H1 (cell line): ENCODE results near the gene LMAN2. TPM values are rescaled to one million over a fixed set of nuclear protein-coding genes. Genes with fewer than 3 reads are reported as not detected.

Source experiments
- CTCF ChIA-PET: fragments of 300-600 bp; sonication (Branson Sonifier 250); formaldehyde crosslinking; loops from one replicate; lab custom pipeline; 2021; ENCODE audit not compliant: partially characterized antibody; lab: Charles Lee
- POLR2A ChIA-PET: fragments of 300-600 bp; sonication (Branson Sonifier 250); formaldehyde crosslinking; loops from one replicate; lab custom pipeline; 2021; ENCODE audit warnings: inconsistent platforms; ENCODE audit not compliant: partially characterized antibody; lab: Charles Lee
- DNase-seq, 2 experiments: peaks; one replicate each; pipeline versions ENCODE4 v3.0.0 to v3.0.0-alpha.2; 2010 to 2022; ENCODE audit warnings: low spot score in 2 of 2, low read depth in 1 of 2, mixed read lengths in 1 of 2
- FAIRE-seq: peaks from 2 replicates; lab custom pipeline; 2011; peaks lifted over from hg19 to GRCh38; lab: Jason Lieb, UNC
- H2AFZ ChIP-seq: 2 replicates; pipeline ENCODE4 v1.8.1; 2012; ENCODE audit warnings: low read length, inconsistent platforms
- H2AK5ac ChIP-seq: 2 replicates; pipeline ENCODE4 v1.6.1; 2013; ENCODE audit warnings: low read depth, low read length
- H2BK120ac ChIP-seq: replicated peaks from 2 replicates; pipeline ENCODE3; 2013; ENCODE audit warnings: low read depth, low read length, inconsistent platforms
- H2BK12ac ChIP-seq: 2 replicates; pipeline ENCODE4 v1.6.1; 2013; ENCODE audit warnings: low read depth, low read length
- H2BK15ac ChIP-seq: 2 replicates; pipeline ENCODE4 v1.6.1; 2013; ENCODE audit warnings: low read length
- H2BK20ac ChIP-seq: 2 replicates; pipeline ENCODE4 v1.6.1; 2013; ENCODE audit warnings: low read length
- H2BK5ac ChIP-seq: 2 replicates; pipeline ENCODE4 v1.6.1; 2013; ENCODE audit warnings: low read depth, low read length
- H3K14ac ChIP-seq: 2 replicates; pipeline ENCODE4 v1.6.1; 2013; ENCODE audit warnings: inconsistent platforms; ENCODE audit not compliant: insufficient read length
- H3K18ac ChIP-seq: 2 replicates; pipeline ENCODE4 v1.6.1; 2013; ENCODE audit warnings: low read length; ENCODE audit errors: extremely low read depth
- H3K23ac ChIP-seq: 2 replicates; pipeline ENCODE4 v1.6.1; 2013; ENCODE audit warnings: inconsistent platforms; ENCODE audit not compliant: insufficient read length
- H3K23me2 ChIP-seq: 2 replicates; pipeline ENCODE4 v1.6.1; 2013; ENCODE audit warnings: low read depth, low read length
- H3K27ac ChIP-seq: 2 replicates; pipeline ENCODE4 v1.6.1; 2011; ENCODE audit warnings: low read depth, low read length, inconsistent platforms
- H3K27me3 ChIP-seq, 4 experiments: replicated peaks in 1 of 4; 1 replicate in 1 of 4; 2 replicates in 3 of 4; pipeline versions ENCODE4 v1.6.1 to v1.8.1; 2011 to 2013; ENCODE audit warnings: low read length in 3 of 4, mild to moderate bottlenecking in 3 of 4, inconsistent platforms in 2 of 4, mixed read lengths in 2 of 4, moderate library complexity in 1 of 4; ENCODE audit not compliant: control insufficient read depth in 3 of 4, insufficient read depth in 3 of 4; ENCODE audit errors: extremely low read depth in 1 of 4
- H3K36me3 ChIP-seq, 4 experiments: 2 replicates each; pipeline versions ENCODE4 v1.6.1 to v1.8.1; 2011 to 2013; ENCODE audit warnings: mild to moderate bottlenecking in 4 of 4, low read length in 3 of 4, moderate library complexity in 2 of 4, control low read depth in 1 of 4, inconsistent platforms in 1 of 4; ENCODE audit not compliant: insufficient read depth in 4 of 4, control insufficient read depth in 2 of 4
- H3K4ac ChIP-seq: replicated peaks from 2 replicates; pipeline ENCODE3; 2013; ENCODE audit warnings: low read length, low read depth, mixed read lengths, inconsistent platforms; ENCODE audit not compliant: insufficient read length
- H3K4me1 ChIP-seq, 4 experiments: replicated peaks in 1 of 4; 1 replicate in 1 of 4; 2 replicates in 3 of 4; pipeline versions ENCODE4 v1.6.1 to v1.8.1; 2011 to 2013; ENCODE audit warnings: low read length in 3 of 4, inconsistent platforms in 2 of 4, mixed read lengths in 1 of 4; ENCODE audit not compliant: insufficient read depth in 4 of 4, control insufficient read depth in 3 of 4
- H3K4me2 ChIP-seq, 2 experiments: 2 replicates each; pipeline versions ENCODE4 v1.6.1 to v1.8.1; 2011 to 2013; ENCODE audit warnings: low read depth in 2 of 2, low read length in 2 of 2, control low read depth in 1 of 2, inconsistent platforms in 1 of 2, mild to moderate bottlenecking in 1 of 2; ENCODE audit not compliant: insufficient read depth in 1 of 2
- H3K4me3 ChIP-seq, 4 experiments: fragments of 200-600, 300-600 bp in 1 of 4; sonication (generic), shearing (Covaris generic), sonication (Bioruptor Twin) in 1 of 4; 2 replicates each; pipeline versions ENCODE4 v1.5.1 to v1.8.1; 2011 to 2016; ENCODE audit warnings: low read length in 4 of 4, low read depth in 3 of 4, control low read depth in 2 of 4, inconsistent platforms in 2 of 4, mild to moderate bottlenecking in 2 of 4, mixed read lengths in 1 of 4, moderate library complexity in 1 of 4; ENCODE audit not compliant: insufficient read depth in 2 of 4; ENCODE audit errors: extremely low read depth in 1 of 4
- H3K56ac ChIP-seq: replicated peaks from 2 replicates; pipeline ENCODE3; 2013; ENCODE audit warnings: low read depth, mild to moderate bottlenecking, mixed read lengths, low read length, inconsistent platforms; ENCODE audit not compliant: insufficient read length
- H3K79me1 ChIP-seq: 2 replicates; pipeline ENCODE4 v1.6.1; 2013; ENCODE audit warnings: low read depth, low read length, control low read depth
- H3K79me2 ChIP-seq, 2 experiments: 2 replicates each; pipeline versions ENCODE4 v1.6.1 to v1.8.1; 2012 to 2013; ENCODE audit warnings: low read length in 2 of 2, mild to moderate bottlenecking in 2 of 2, inconsistent platforms in 1 of 2; ENCODE audit not compliant: insufficient read depth in 2 of 2, control insufficient read depth in 1 of 2
- H3K9ac ChIP-seq, 4 experiments: replicated peaks in 1 of 4; 1 replicate in 1 of 4; 2 replicates in 3 of 4; pipeline versions ENCODE4 v1.6.1 to v1.8.1; 2011 to 2013; ENCODE audit warnings: low read depth in 3 of 4, low read length in 3 of 4, control low read depth in 2 of 4, mild to moderate bottlenecking in 2 of 4, moderate library complexity in 2 of 4, inconsistent platforms in 1 of 4; ENCODE audit errors: extremely low read depth in 1 of 4
- H3K9me3 ChIP-seq, 2 experiments: 2 replicates each; pipeline versions ENCODE4 v1.6.1 to v1.8.1; 2012 to 2013; ENCODE audit warnings: mild to moderate bottlenecking in 2 of 2, moderate library complexity in 2 of 2, control low read depth in 1 of 2, inconsistent platforms in 1 of 2, low read depth in 1 of 2, low read length in 1 of 2, mixed read lengths in 1 of 2; ENCODE audit not compliant: insufficient read depth in 2 of 2
- H4K20me1 ChIP-seq, 2 experiments: replicated peaks in 1 of 2; 2 replicates each; pipeline versions ENCODE3 to v1.8.1; 2011 to 2013; ENCODE audit warnings: inconsistent platforms in 2 of 2, low read length in 2 of 2, mild to moderate bottlenecking in 1 of 2; ENCODE audit not compliant: insufficient read depth in 2 of 2, control insufficient read depth in 1 of 2
- H4K5ac ChIP-seq: 2 replicates; pipeline ENCODE4 v1.6.1; 2013; ENCODE audit warnings: low read length, low read depth, mixed read lengths, inconsistent platforms; ENCODE audit not compliant: insufficient read length
- H4K8ac ChIP-seq: 2 replicates; pipeline ENCODE4 v1.8.0; 2013; ENCODE audit warnings: mild to moderate bottlenecking, moderate library complexity, low read length, inconsistent platforms; ENCODE audit not compliant: insufficient read depth; ENCODE audit errors: extremely low read depth
- H4K91ac ChIP-seq: replicated peaks from 2 replicates; pipeline ENCODE3; 2013; ENCODE audit warnings: low read length, mixed read lengths, inconsistent platforms; ENCODE audit not compliant: insufficient read length
- WGBS, 2 experiments: shearing (Covaris generic) in 1 of 2; methylation state at CpG; one replicate each; pipeline versions ENCODE4 v1.1.6 to v1.1.7; 2013 to 2015; ENCODE audit warnings: low lambda C conversion rate in 2 of 2, mixed read lengths in 2 of 2, inconsistent platforms in 1 of 2, low coverage in 1 of 2, missing lambda C conversion rate in 1 of 2; ENCODE audit not compliant: insufficient replicate concordance in 2 of 2, insufficient coverage in 1 of 2, insufficient read length in 1 of 2; ENCODE audit errors: extremely low coverage in 1 of 2, missing lambda C conversion rate in 1 of 2; 5-methylcytosine and 5-hydroxymethylcytosine counted together
- polyA plus RNA-seq, 7 experiments: library from polyadenylated mRNA; depleted of rRNA in 3 of 7; stranded (reverse) in 5 of 7; unstranded in 2 of 7; fragments of >200 nt in 5 of 7; fragments of 200-250 nt in 2 of 7; gene quantifications; 1 replicate in 5 of 7; 2 replicates in 1 of 7; 4 replicates in 1 of 7; pipeline versions ENCODE4 v1.2.1 to v1.2.3, GENCODE V29; 2011 to 2013; ENCODE audit warnings: missing spikeins in 2 of 7, mixed read lengths in 2 of 7
- total RNA-seq: library from RNA; stranded (reverse); fragmentation: NEBNext Ultra II Directional; extraction: Animal tissue kit (Norgen Biotek cat#: 25700); gene quantifications from 2 replicates; pipeline ENCODE4 v1.2.1, GENCODE V29; 2021

The LMAN2 gene
- total and polyA plus RNA-seq, 2 of the 8 experiments (the other 6 are each of a cell fraction or from before 2014, with no cell fraction given): 116 to 225 TPM

GRCh38 chr5:177325868-177326381, 25.5 kb downstream of the LMAN2 start:
- no peak overlapping the region for H2BK15ac ChIP-seq
- no peak overlapping the region for H3K14ac ChIP-seq
- no peaks in the 10 kb centered on the region for H3K79me2 ChIP-seq
- no peaks in the 10 kb centered on the region for H3K9me3 ChIP-seq
- H2AFZ ChIP-seq: no peak overlapping the region
- H2BK12ac ChIP-seq: 0 out of 2 replicates have a peak overlapping the region, but pooled peaks have one; percentile 51
- DNase-seq (no peak), FAIRE-seq (peak; percentile 66)
- 0 out of 2 replicates have a peak overlapping the region, but pooled peaks have one; percentile 3 for H2BK20ac ChIP-seq
- H2BK120ac ChIP-seq: no peak overlapping the region
- H3K9ac ChIP-seq: peak overlapping the region in 1 of 4 experiments; percentile 4; a peak in 1 of 7 replicates
- peak overlapping the region in 1 of 4 experiments; percentile 13; a peak in 1 of 8 replicates for H3K4me3 ChIP-seq
- peaks cover 0 to 6% (median under 1%) of the 10 kb centered on the region in 4 experiments; a peak in 3 of 8 replicates for H3K36me3 ChIP-seq
- H4K91ac ChIP-seq: no peak overlapping the region
- no peak overlapping the region for H3K56ac ChIP-seq
- no peaks in the 10 kb centered on the region for H4K20me1 ChIP-seq
- no peaks in the 10 kb centered on the region for H3K79me1 ChIP-seq
- no peak overlapping the region for H4K8ac ChIP-seq
- peaks cover 0 to 7% (median 2%) of the 10 kb centered on the region in 4 experiments; a peak in 5 of 7 replicates for H3K4me1 ChIP-seq
- no peak overlapping the region for H3K23ac ChIP-seq
- CTCF ChIA-PET: interaction anchor here (1.0 to 2.9 kb wide), 4 partner anchors 9 to 175 kb away, joined by 3 to 11 read pairs (median 8); no protein-coding TSS in a partner anchor
- peak overlapping the region; percentile 49; the same call in 1 of the 2 replicates for H2BK5ac ChIP-seq
- H3K18ac ChIP-seq: no peak overlapping the region
- H2AK5ac ChIP-seq: peak overlapping the region; percentile 11; the same call in 1 of the 2 replicates
- 21% methylated on average over 1 of the region's 1 CpG; no CpG with 5 or more reads in 1 of the 2 experiments for WGBS, 2 experiments
- POLR2A ChIA-PET: interaction anchor here (0.9 to 1.4 kb wide), 2 partner anchors 13 to 25 kb away, joined by 4 to 5 read pairs; partner anchors contain the start of gene LMAN2
- H3K23me2 ChIP-seq: no peaks in the 10 kb centered on the region
- peak overlapping the region; percentile 57; the same call in 1 of the 2 replicates for H3K27ac ChIP-seq
- H4K5ac ChIP-seq: no peak overlapping the region
- no peak overlapping the region for H3K4ac ChIP-seq
- no peaks in the 10 kb centered on the region for H3K27me3 ChIP-seq
- H3K4me2 ChIP-seq: peak overlapping the region; percentile 8 to 22; a peak in 1 of 4 replicates
